PC-9 (cell line): ENCODE data around the gene MICAL2.

Source experiments
- EZH2 ChIP-seq: fragments of 200-600 bp; sonication (generic); IDR thresholded peaks from 2 replicates; pipeline ENCODE4 v1.8.0; 2017; ENCODE audit warnings: antibody characterized with exemption, low read depth
- TF ChIP-seq, protein P1 (sequence below): fragments of 200-600 bp; sonication (generic); conservative IDR thresholded peaks from 2 replicates; pipeline ENCODE4 v1.6.1; 2017; ENCODE audit warnings: mixed run types, antibody characterized with exemption, mild to moderate bottlenecking, moderate library complexity

DNA sequence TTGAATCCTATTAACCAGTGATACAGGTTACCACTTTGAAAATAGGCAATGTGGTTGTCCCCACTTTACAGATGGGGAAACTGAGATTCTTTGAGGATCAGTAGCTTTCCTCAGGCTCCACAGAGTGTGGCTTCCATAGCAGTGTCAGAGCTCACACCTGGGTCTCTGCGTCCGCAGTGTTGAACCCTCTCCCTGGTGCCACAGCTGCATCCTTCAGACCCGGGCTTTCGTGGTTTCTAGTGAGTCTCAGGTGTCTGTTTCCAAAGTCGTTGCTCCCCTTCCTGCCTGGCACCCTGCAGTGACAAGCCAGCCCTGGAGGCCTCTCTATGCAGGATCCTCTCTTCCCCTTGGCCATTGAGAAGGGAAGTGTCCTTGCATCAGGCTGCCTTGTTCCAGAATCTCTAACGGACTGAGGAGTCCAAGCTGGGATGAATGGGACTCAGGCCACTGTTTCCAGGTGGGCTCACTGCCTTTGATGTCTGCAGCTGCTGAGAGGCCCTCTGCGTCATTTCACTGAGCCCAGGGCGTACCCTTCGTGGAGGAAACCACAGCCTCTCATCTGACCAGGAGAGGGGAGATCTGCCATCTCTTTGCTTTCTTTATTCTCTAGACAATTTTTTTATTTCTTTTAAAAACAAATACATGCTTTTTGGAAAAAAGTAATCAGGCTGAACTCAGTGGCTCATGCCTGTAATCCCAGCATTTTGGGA lies 48.4 kb upstream of the MICAL2 start:
- TF ChIP-seq, protein P1, sequence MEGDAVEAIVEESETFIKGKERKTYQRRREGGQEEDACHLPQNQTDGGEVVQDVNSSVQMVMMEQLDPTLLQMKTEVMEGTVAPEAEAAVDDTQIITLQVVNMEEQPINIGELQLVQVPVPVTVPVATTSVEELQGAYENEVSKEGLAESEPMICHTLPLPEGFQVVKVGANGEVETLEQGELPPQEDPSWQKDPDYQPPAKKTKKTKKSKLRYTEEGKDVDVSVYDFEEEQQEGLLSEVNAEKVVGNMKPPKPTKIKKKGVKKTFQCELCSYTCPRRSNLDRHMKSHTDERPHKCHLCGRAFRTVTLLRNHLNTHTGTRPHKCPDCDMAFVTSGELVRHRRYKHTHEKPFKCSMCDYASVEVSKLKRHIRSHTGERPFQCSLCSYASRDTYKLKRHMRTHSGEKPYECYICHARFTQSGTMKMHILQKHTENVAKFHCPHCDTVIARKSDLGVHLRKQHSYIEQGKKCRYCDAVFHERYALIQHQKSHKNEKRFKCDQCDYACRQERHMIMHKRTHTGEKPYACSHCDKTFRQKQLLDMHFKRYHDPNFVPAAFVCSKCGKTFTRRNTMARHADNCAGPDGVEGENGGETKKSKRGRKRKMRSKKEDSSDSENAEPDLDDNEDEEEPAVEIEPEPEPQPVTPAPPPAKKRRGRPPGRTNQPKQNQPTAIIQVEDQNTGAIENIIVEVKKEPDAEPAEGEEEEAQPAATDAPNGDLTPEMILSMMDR: no peak
- no peak for TF ChIP-seq EZH2
